Kidney (tissue), 14 donors: Measurements from ENCODE around the gene CPA4. TPM values are rescaled to one million over a fixed set of nuclear protein-coding genes. Genes with fewer than 3 reads are reported as not detected.

ENCODE experiments used
- DNase-seq, 5 donors: peaks; one replicate each; pipeline ENCODE4 v3.0.0-alpha.2; 2013 to 2020
- FAIRE-seq: peaks from 2 replicates; lab custom pipeline; 2012; peaks lifted over from hg19 to GRCh38; lab: Jason Lieb, UNC
- H3K27ac ChIP-seq, 2 donors: one replicate each; pipeline ENCODE4 v1.7.0; 2013; ENCODE audit warnings: low read depth in 2 of 2, low read length in 2 of 2, inconsistent platforms in 1 of 2
- H3K27me3 ChIP-seq: one replicate; pipeline ENCODE4 v1.7.1; 2013; ENCODE audit warnings: low read length, inconsistent platforms; ENCODE audit not compliant: control insufficient read depth, insufficient read depth
- H3K36me3 ChIP-seq, 3 donors: one replicate each; pipeline versions ENCODE4 v1.7.0 to v1.7.1; 2013; ENCODE audit warnings: low read length in 3 of 3, control low read depth in 1 of 3, inconsistent platforms in 1 of 3; ENCODE audit not compliant: insufficient read depth in 3 of 3, control insufficient read depth in 2 of 3
- H3K4me1 ChIP-seq, 3 donors: one replicate each; pipeline versions ENCODE4 v1.7.0 to v1.7.1; 2013; ENCODE audit warnings: low read length in 3 of 3, inconsistent platforms in 1 of 3, low read depth in 1 of 3; ENCODE audit not compliant: control insufficient read depth in 2 of 3, insufficient read depth in 2 of 3
- H3K4me3 ChIP-seq, 3 donors: one replicate each; pipeline versions ENCODE4 v1.7.0 to v1.8.1; 2013; ENCODE audit warnings: low read length in 3 of 3, control low read depth in 1 of 3, inconsistent platforms in 1 of 3
- H3K9ac ChIP-seq, 3 donors: one replicate each; pipeline versions ENCODE4 v1.7.0 to v1.7.1; 2013; ENCODE audit warnings: low read length in 3 of 3, control low read depth in 1 of 3, inconsistent platforms in 1 of 3
- H3K9me3 ChIP-seq, 3 donors: one replicate each; pipeline versions ENCODE4 v1.7.0 to v1.7.1; 2013; ENCODE audit warnings: low read length in 3 of 3, control low read depth in 1 of 3, inconsistent platforms in 1 of 3; ENCODE audit not compliant: control insufficient read depth in 2 of 3, insufficient read depth in 1 of 3
- intact Hi-C: fragments of 100-400 bp; cut with DNase I; formaldehyde crosslinking; loops from one replicate; pipeline ENCODE4 v1.11.1; 2022
- polyA plus RNA-seq: library from polyadenylated mRNA; stranded (reverse); fragments of 350-450 nt; fragmentation: Illumina TruSeq; extraction: RNeasy Lipid Tissue Mini Kit (QIAGEN cat#74804); gene quantifications from one replicate; pipeline ENCODE4 v1.2.3, GENCODE V29; 2014; ENCODE audit warnings: low read depth, low replicate concordance; ENCODE audit not compliant: insufficient read depth
- total RNA-seq: library from RNA; stranded (reverse); fragmentation: NEBNext Ultra II Directional; extraction: Animal tissue kit (Norgen Biotek cat#: 25700); gene quantifications from one replicate; pipeline ENCODE4 v1.2.1, GENCODE V29; 2021
- TF ChIP-seq, protein P1 (sequence below): IDR thresholded peaks from 3 replicates; pipeline ENCODE4 v1.5.1; 2012; ENCODE audit warnings: mild to moderate bottlenecking, moderate library complexity, borderline replicate concordance; ENCODE audit not compliant: insufficient read depth; ENCODE audit errors: extremely low read depth
- donor health status: control.
- donor health status: control.
- donor health status: control.
- donor health status: control.
- donor health status: control.
- donor health status: DM: yes; HTN: yes; CAD: no.
- donor health status: Normal renal cell carcinoma (clear cell type).

Gene CPA4
- total and polyA plus RNA-seq, 2 donors from 2014 or later = 1.1 TPM; not detected in 1

DNA sequence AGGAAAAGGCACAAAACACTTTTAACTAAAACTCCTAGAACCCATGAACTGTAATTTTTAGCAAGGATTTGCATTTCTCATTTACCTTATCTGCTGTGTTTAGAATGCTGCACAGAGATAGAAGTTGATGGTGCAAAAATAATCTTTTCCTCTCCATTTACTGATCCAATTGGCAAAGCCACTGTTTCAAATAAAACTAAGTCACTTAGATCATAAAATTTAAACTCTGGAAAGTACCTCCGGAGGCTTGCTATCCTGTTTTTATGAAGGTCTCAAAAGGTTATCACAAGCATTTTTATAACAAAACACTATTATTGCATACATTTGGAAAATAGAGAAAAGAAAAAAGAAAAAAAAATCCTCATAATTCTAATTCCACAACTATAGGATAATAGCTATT lies 18.7 kb upstream of the CPA4 start:
- Histone ChIP-seq H3K4me1 (peaks cover 0 to 23% (median 2%) of the 10 kb centered on the region in 3 donors), H3K27ac (no peak overlapping the region), H3K4me3 (no peak overlapping the region), H3K9me3 (no peaks in the 10 kb centered on the region), H3K36me3 (no peaks in the 10 kb centered on the region), H3K9ac (peak overlapping the region in 1 of 3 donors; percentile 34), H3K27me3 (no peaks in the 10 kb centered on the region)
- TF ChIP-seq, protein P1, sequence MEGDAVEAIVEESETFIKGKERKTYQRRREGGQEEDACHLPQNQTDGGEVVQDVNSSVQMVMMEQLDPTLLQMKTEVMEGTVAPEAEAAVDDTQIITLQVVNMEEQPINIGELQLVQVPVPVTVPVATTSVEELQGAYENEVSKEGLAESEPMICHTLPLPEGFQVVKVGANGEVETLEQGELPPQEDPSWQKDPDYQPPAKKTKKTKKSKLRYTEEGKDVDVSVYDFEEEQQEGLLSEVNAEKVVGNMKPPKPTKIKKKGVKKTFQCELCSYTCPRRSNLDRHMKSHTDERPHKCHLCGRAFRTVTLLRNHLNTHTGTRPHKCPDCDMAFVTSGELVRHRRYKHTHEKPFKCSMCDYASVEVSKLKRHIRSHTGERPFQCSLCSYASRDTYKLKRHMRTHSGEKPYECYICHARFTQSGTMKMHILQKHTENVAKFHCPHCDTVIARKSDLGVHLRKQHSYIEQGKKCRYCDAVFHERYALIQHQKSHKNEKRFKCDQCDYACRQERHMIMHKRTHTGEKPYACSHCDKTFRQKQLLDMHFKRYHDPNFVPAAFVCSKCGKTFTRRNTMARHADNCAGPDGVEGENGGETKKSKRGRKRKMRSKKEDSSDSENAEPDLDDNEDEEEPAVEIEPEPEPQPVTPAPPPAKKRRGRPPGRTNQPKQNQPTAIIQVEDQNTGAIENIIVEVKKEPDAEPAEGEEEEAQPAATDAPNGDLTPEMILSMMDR = no peak
- no peak for FAIRE-seq
- intact Hi-C loops = no loop called here
- DNase-seq = no peak

DNA sequence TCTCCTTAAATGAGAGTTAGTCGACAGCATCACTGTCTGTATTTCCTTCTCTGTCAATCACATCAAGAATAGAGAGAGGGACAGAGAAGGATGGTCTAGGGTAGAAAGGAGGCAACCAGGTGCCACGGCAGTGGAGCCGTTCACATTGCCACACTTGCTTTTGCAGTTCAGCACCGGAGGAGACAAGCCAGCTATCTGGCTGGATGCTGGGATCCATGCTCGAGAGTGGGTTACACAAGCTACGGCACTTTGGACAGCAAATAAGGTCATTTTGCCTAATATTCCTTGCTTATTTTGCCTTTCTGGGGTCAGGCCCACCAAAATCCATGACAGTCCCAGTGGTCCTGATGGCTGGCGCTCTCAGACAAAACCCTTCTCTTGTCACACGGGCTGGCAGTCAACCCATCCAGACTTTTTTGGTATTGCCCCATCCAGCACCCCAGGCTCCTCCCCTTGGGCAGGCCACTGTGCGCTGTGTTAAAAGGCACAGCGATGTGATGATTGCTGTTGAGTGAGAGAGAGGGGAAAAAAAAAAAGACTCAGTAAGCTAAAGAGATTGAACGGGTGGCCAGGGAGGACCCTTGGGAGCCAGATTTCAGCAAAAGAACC lies 17.9 kb upstream of the CPA4 start:
- Histone ChIP-seq H3K4me3 (peak overlapping the region in 1 of 3 donors; percentile 26), H3K9me3 (no peaks in the 10 kb centered on the region), H3K27me3 (no peaks in the 10 kb centered on the region), H3K4me1 (peaks cover 0 to 23% (median 2%) of the 10 kb centered on the region in 3 donors), H3K9ac (no peak overlapping the region), H3K36me3 (no peaks in the 10 kb centered on the region), H3K27ac (no peak overlapping the region)
- FAIRE-seq (no peak), DNase-seq (peak in 1 of 5 donors; percentile 22)
- TF ChIP-seq, protein P1 = no peak
- intact Hi-C loops = no loop called here

DNA sequence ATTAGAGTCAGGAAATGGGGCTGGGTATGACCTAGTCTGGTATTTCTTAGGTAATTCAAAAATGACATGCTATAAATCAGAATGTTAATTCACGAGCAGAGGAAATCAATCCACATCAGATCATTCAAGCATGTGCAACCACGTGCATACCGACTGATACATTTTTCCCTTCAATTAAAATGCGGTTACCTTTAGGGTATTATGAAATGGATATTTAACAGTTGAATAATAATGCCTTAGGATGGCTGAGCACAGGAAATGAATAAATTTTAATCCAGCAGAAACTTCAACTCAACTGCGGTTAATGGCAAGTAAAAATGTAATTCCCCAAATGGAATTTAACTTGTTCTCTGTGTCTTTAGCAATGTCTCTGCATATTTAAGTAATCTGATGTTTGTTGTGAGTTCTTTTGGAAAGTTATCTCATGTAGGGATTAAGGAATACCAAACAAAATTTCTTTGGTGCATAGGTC lies 17.1 kb upstream of the CPA4 start:
- Histone ChIP-seq H3K4me3 (no peak overlapping the region), H3K9me3 (no peaks in the 10 kb centered on the region), H3K4me1 (peaks cover 0 to 23% (median 2%) of the 10 kb centered on the region in 3 donors), H3K27ac (no peak overlapping the region), H3K9ac (no peak overlapping the region), H3K27me3 (no peaks in the 10 kb centered on the region), H3K36me3 (no peaks in the 10 kb centered on the region)
- TF ChIP-seq, protein P1 = no peak
- FAIRE-seq (no peak), DNase-seq (peak in 2 of 5 donors; percentile 67 to 69)
- intact Hi-C loops = no loop called here
